ENCODE results near the gene OR7C2.

OR7C2 gene

GRCh38 chr19:14941189-14941588, at the start of gene OR7C2:
Gene OR7C2, plus strand, starts transcription at chr19:14941489. Its CDS starts 0 bp downstream, at chr19:14941489.
- ChIA-PET POLR2A (no interaction called here), CTCF (interaction anchor here (0.5 kb wide), 1 partner anchor 793 kb away, joined by 3 read pairs; no protein-coding TSS in a partner anchor)
- Histone ChIP-seq H3K4me3 (ENCODE audit: low read depth, low read length) (no peak within 1 kb of the TSS), H3K4me1 (ENCODE audit: control insufficient read depth, insufficient read depth, low read length) (no peaks in the 10 kb centered on the region), H3K27ac (ENCODE audit: extremely low read depth, low read depth, low read length) (no peak within 1 kb of the TSS), H3K36me3 (ENCODE audit: control insufficient read depth in 2 of 2, insufficient read depth in 1 of 2, low read length in 2 of 2) (no peaks in the 10 kb centered on the region), H3K9me3 (ENCODE audit: control insufficient read depth, insufficient read depth, low read depth, low read length) (no peaks in the 10 kb centered on the region)
- TF ChIP-seq ZNF324 (tag by site-specific recombination; IDR thresholded peaks at IDR 0.05): no peak
- TF ChIP-seq ZNF677 (tag by site-specific recombination; IDR thresholded peaks at IDR 0.05): no peak
- no peak for TF ChIP-seq FEZF1 (tag by site-specific recombination; IDR thresholded peaks at IDR 0.05)
- no peak for TF ChIP-seq GLI2 (tag by site-specific recombination; IDR thresholded peaks at IDR 0.05; ENCODE audit: borderline replicate concordance, low read depth)
- no peak for TF ChIP-seq BCL6B (tag by site-specific recombination; IDR thresholded peaks at IDR 0.05)
- TF ChIP-seq REST (tag by site-specific recombination; IDR thresholded peaks at IDR 0.05): no peak
- TF ChIP-seq ZNF837 (tag by site-specific recombination; IDR thresholded peaks at IDR 0.05): no peak
- TF ChIP-seq ZIC2 (tag by site-specific recombination; IDR thresholded peaks at IDR 0.05): no peak
- no peak for TF ChIP-seq BCL11B (tag by site-specific recombination; IDR thresholded peaks at IDR 0.05; ENCODE audit: low read depth)
- TF ChIP-seq TSHZ1 (tag by site-specific recombination; IDR thresholded peaks at IDR 0.05; ENCODE audit: borderline replicate concordance): no peak
- TF ChIP-seq SALL2 (tag by site-specific recombination; IDR thresholded peaks at IDR 0.05; ENCODE audit: borderline replicate concordance): no peak
- no peak for TF ChIP-seq ZNF548 (tag by site-specific recombination; IDR thresholded peaks at IDR 0.05)
- TF ChIP-seq ZNF169 (tag by site-specific recombination; IDR thresholded peaks at IDR 0.05): no peak
- TF ChIP-seq ZNF768 (tag by site-specific recombination; IDR thresholded peaks at IDR 0.05): no peak
- no peak for TF ChIP-seq ZNF645 (tag by site-specific recombination; IDR thresholded peaks at IDR 0.05)
- no peak for TF ChIP-seq OVOL3 (tag by site-specific recombination; IDR thresholded peaks at IDR 0.05)
- TF ChIP-seq ZNF639 (tag by site-specific recombination; IDR thresholded peaks at IDR 0.05): no peak
- no peak for TF ChIP-seq ZNF600 (tag by site-specific recombination; IDR thresholded peaks at IDR 0.05)
- TF ChIP-seq ZFP37 (tag by site-specific recombination; IDR thresholded peaks at IDR 0.05): no peak
